ENCODE data around the gene OTP.
A peak's percentile ranks its signal among the peaks of the same experiment; 100 is the strongest.
"Not testable (repeated sequence)": the region's sequence is repeated elsewhere in the genome, so short reads cannot be mapped to it uniquely, and the experiment has no call there.

OTP gene

DNA sequence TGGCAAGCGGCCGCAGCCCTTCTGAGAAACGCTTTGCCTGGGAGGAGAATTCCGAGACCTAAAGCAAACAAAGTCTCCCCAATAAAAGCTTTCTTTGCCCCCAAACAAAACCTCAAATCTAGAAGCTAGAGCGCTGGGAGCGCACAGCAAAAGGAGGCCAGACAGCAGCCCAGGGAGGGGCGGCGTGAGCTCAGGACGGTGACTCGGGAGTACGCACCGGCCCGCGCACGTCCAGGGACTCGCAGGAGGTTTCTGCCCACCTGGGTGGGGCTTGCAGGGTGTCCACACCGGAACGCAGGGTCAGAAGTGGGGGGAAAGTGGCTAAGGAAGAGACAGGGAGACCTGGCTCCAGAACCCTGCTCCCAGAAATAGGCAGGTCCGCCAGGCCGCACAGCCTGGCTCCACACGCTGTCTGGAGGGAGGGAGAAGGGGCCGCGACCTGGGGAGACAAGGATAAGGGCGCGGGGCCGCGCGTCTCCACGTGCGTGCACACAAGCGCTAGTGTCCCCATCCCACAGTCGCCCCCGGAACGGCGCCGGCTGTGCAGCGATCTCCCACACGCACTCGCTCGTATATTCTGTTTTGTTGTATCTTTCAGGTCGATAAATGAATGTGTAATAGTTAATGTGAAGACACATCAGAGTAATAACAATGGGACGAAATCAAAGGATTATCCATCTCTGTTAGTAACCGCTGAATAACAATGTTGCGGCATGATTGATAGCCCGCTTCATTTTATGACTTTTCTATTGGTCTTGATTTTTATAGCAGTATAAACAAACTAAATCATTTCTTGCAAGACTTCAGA lies 2.3 kb upstream of the OTP start:
- no peak for DNase-seq

DNA sequence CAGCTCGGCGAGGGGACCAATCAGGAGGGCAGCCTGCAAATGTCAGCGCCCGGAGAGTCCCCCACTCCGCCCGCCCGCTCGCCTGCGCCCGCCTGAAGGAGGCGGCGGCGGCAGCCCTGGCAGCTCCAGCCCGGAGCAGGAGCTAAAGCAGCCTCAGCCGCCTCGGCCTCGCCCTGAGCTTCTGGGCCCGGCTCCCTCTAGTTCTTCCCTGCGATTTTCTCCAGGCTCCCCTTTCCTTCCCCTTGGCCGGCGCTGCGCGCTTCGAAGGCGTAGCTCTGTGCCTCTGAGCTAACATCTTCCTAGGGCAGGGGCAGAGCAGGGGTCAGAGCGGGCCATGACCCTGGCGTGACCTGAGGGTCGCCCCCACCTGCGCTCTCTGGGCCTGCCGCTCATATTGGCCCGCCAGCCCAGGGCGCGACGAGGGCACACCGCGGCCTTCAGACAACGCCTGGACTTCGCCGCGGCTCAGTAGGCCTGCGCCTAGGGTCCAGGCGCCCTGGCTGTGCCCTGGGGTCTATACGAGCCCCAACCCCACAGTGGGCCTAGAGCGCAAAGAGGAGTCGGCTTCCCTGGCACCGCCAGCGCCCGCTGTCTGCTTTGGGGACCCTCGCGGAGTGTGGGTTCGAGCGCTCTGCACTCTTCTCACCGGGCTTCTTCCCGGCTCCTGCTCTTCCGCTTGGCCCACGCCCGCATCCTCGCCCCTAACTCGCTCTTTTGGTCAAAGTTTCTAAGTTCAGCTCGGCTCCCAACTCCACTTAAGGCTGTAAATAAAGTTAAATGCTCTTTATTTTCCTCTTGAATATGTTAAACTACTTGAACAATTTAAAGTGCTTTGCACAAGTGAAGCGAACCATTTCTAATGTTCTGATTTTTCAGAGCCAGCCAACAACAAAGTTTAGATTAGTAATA lies 504 bp upstream of the OTP start:
- no peak for DNase-seq

- DNase-seq: no peak
Observed at GRCh38 chr5:77637170-77637997, 1.1 kb downstream of the OTP start.

DNA sequence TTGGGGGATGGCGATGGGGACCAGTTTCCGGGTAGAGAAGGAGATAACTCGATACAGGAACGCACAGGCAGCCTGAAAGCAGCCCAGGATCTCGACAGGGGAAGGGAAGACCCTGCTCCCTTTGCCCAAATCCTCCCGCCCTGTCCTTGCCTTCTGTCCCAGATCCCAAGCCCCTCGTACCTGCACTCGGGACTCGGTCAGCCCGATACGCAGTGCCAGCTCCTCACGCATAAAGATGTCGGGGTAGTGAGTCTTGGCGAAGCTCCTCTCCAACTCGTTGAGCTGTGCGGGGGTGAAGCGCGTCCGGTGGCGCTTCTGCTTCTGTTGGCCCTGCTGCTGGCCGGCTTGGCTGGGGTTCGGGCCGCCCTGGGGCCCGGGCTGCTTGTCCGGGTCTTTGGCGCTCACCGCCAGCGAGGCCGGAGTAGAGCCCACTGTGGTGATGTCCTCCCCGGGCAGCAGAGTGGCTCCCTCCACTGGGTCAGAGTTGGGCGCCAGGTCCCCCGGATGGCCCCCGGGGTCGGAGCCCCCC lies 1.8 kb downstream of the OTP start:
- DNase-seq: no peak

DNA sequence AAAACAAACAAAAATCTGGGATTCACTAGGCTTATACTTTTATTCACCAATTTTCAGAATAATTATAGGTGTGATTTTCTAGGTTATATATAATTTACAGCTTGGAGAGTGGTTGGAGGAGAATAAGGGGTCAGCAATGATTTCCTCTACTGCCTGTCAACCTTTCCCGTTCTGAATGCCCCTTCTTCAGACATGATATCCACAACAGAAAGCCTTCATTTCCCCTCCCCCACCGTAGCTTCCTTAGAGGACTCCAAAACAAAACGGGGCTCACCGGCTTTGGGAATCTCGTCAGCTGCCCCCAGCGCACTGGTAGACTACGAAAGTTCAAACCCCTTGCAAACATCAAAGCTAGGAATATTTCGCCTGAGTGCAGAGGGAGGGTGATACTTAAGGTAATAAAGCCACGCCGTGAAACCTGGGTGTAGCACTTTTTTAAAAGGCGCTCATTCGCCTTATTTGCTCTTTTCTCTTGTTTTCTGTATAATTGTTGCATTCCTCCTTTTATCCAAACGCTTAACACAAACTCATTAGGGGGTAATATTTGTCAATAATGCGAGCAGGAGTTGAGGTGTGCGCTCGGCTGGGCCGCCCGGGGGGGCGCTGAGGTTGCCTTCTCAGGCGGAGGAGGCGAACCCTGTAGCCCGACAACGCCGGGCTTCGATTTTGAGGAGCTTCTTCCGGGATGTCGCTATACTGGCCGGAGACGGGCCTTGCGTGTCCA lies 2.4 kb downstream of the OTP start:
- no peak for DNase-seq

DNA sequence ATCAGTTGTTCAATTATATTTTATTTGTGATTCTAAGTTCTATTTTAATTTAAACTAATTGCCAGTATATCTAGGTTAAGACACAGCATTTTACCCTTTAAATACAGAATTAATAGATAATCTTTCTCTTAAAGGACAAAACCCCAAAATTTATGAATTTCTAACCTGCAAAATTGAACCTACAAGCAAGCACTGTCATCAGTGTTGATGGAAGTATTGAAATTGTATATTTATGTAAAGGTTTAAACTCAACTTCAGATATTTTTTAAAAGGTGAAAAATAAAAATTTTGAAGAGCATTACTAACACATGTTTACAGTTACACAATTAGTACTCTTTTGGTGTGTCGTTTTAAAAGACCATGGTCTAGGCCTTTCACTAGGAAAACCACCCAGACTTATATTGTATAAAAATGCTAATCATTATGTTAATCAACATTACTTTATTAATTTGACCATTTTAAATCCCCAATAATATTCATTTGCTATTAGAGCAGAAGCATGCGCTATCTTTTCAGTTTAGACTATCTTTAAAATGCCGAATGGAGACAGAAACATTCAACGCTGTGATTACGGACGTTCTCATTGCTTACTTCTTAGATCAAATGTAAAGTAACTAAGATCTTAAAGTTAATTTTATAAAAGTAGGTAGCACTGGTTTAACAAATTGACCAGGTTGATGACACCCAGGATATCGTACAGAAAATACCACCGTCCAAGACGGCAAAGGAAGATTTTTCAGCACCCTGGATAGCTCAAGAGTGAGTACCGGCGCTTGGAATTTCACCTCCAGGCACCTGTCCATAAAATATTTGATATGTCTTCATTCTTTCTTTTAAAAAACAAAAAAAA lies 3.2 kb downstream of the OTP start:
- no peak for DNase-seq

DNA sequence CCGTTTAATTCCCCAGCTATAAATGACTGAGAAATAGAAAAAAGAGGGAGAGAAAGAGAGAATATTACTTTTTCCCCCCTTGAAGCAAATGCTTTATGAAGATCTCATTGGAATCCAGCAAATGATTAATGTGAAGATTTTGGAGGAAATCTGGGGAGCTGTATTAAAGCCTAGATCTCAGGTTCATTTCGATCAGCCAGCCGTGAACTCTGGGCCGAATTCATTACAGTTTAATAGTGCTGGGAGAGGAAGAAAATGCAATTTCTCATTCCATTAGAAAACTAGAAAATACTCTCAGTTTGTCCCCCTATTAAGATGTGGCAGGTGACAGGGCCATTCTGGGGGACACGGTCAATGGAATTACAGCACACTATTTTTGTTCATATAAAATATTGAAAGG lies 4.8 kb downstream of the OTP start:
- no peak for DNase-seq

DNA sequence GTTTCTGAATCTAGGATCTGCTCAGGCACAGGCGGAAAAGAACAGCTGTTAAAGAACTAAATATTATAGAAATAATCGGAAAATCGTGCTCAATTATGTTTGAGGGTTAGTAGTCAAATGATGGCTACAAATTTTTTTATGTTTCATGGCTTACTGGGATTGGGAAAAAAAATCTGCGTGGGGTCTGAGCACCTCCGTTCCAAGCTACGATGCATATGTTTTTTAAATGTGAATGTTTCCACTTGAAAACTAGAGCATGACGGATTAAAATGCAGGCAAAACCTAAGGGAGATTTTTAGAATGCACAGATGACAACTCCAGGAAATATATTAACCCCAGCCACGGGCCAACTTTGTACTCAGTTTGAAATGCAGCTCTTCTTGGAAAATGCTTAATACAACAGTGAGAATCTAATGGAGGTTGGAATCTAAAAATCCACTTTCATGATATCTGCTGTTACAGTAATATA lies 5.3 kb downstream of the OTP start:
- DNase-seq: no peak

- no peak for DNase-seq
Observed at GRCh38 chr5:77632526-77633206, 5.8 kb downstream of the OTP start.

DNA sequence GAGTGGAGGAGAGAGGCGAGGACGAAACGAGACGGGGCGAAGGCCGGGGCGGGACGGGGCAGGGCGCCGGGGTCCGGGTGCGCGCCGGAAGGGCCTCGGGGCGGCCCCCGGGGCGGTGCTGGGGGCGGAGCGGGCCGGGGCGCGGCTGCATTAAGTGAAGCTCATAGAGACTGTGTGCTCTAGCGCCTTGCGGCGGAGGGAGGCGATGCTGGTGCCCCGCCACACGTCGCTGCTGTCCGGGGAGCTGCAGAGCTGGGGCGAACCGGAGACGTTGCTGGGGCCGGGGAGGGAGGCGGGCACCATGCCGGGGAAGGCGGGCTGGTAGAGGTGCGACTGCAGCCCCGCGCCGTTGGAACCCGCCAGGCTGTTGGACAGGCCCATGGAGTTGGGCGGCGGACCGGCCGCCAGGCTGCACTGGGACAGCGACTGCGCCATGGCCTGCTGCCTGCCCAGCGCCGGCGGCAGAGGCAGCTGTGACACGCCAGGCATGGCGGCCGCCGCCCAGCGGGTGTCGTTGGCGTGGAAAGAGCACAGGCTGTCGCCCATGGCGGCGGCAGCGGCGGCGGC lies 8.3 kb downstream of the OTP start:
- peak; percentile 9 for DNase-seq

- DNase-seq: no peak
Observed at GRCh38 chr5:77629509-77630113, 8.9 kb downstream of the OTP start.

DNA sequence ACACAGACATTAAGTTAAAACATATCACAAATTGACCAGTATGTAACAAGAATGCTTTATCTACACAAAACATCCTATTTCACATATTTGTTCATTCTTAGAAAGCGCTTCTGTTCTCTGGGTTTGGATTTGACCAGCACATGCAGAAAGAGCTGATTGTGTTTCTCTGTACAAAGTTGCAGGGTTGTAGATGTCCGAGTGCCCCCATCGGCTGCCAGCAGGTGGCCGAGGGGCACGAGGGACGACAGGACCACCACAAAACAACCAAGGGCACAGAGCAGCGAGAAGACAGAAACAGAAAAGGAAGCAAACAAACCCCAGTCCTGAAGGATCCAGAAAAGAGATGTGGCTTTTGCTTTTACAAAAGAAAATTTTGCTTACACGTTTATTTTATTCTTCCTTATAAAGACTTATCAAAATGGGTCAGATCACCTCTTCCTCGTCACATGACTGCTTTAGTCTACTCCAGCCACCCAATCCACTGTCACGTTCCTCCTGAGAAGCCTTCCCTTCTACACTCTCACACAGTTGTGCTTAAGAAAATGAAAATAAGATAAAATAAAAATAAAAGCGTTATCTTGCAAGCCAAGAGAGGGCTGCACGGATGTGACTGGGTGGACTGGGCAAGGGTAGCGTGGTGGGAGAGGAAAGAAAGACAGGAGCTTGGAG lies 9.5 kb downstream of the OTP start:
- DNase-seq: no peak

GRCh38 chr5:77627869-77628674 lies 10.4 kb downstream of the OTP start:
- DNase-seq: no peak

DNA sequence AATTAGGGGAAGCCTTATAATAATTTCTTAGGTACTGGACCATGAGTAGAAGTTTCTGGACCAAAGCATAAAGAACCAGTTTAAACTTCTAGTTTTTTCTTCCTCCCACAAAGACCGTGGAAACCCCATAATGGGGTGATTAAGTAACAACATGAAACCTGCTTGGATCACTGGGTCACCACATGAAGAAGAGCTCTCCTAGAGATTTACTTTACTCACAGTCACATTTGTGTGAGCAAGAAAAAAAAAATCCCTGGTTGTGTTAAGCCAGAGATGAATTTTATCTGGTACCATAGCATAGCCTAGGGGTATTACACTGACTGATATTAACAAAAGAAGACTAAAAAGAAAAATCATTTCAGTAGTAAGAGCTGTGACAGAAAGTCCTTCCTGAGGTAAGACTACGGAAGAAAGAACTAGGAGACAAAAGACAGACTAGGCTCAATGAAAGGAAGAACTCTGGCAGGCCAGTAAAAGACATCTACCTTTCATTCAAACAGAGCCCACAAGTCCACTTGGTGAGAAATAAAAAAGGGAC lies 15.2 kb downstream of the OTP start:
- DNase-seq: no peak

DNA sequence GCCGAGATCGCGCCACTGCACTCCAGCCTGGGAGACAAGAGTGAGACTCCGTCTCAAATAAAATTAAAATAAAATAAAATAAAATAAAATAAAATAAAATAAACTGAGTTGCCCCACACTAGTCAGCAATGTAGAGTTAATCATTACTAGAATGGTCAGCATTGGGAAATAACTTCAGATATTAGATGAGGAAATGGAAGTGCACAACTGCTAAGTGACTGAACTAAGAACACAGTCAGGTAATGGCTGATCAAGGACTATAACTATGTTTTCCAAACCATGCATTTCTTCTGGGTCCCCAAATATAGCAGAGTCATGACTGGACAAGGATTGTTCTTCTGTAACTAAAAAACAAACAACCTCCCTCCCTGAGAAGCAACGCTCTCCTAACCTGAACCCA lies 17.1 kb downstream of the OTP start:
- DNase-seq: no peak

DNA sequence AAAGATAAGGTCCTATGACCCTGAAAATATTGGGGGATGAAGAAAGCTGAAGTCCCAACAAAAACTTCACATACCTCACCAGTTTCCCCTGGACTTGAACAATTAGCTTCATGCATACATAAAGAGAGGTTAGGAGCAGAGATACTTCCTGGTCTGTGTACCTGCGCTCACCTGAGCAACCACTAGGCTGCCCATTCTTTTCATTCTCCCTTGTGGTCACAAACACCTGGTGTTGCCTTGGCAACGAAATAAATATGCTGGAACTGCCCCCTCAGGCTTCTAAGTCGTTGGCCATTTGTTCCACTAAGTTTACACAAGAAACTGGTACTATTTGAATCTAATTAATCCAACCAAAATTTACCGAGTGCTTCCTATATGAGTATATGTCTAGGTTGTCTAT lies 18.1 kb downstream of the OTP start:
- no peak for DNase-seq

- no peak for DNase-seq
Observed at GRCh38 chr5:77616920-77617319, 21.6 kb downstream of the OTP start.

DNA sequence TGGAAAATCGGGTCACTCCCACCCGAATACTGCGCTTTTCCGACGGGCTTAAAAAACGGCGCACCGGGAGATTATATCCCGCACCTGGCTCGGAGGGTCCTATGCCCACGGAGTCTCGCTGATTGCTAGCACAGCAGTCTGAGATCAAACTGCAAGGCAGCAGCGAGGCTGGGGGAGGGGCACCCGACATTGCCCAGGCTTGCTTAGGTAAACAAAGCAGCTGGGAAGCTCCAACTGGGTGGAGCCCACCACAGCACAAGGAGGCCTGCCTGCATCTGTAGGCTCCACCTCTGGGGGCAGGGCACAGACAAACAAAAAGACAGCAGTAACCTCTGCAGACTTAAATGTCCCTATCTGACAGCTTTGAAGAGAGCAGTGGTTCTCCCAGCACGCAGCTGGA lies 29.6 kb downstream of the OTP start:
- not testable (repeated sequence) for DNase-seq

Data from fibroblast of skin of abdomen (primary cell).